MM.1S (cell line): ENCODE data around the gene CTSD.
"Not testable (repeated sequence)": the region's sequence is repeated elsewhere in the genome, so short reads cannot be mapped to it uniquely, and the experiment has no call there.

Experiments used
- DNase-seq: peaks from one replicate; pipeline ENCODE4 v3.0.0-alpha.2; 2015
- H2AFZ ChIP-seq: fragments of 300-600 bp; sonication (generic); 2 replicates; pipeline ENCODE4 v1.6.0; 2016; ENCODE audit warnings: antibody characterized with exemption, low read length
- H3F3A ChIP-seq: fragments of 300-600 bp; sonication (generic); 2 replicates; pipeline ENCODE4 v1.6.1; 2016; ENCODE audit warnings: mild to moderate bottlenecking, antibody characterized with exemption, low read length, moderate library complexity, mixed read lengths; ENCODE audit not compliant: insufficient read depth
- H3K27ac ChIP-seq: fragments of 300-600 bp; sonication (generic); 2 replicates; pipeline ENCODE4 v1.5.1; 2016; ENCODE audit warnings: mild to moderate bottlenecking, low read length
- H3K27me3 ChIP-seq: fragments of 300-600 bp; sonication (generic); replicated peaks from 2 replicates; pipeline ENCODE4 v1.6.0; 2016; ENCODE audit warnings: low read length; ENCODE audit not compliant: insufficient read depth
- H3K36me3 ChIP-seq: fragments of 300-600 bp; sonication (generic); replicated peaks from 2 replicates; pipeline ENCODE4 v1.6.1; 2016; ENCODE audit warnings: mild to moderate bottlenecking, low read length, mixed read lengths; ENCODE audit not compliant: insufficient read depth
- H3K4me1 ChIP-seq: fragments of 300-600 bp; sonication (generic); 2 replicates; pipeline ENCODE4 v1.6.1; 2016; ENCODE audit warnings: low read length, mixed read lengths
- H3K4me2 ChIP-seq: fragments of 300-600 bp; sonication (generic); 2 replicates; pipeline ENCODE4 v1.6.0; 2016; ENCODE audit warnings: low read depth, low read length
- H3K4me3 ChIP-seq: fragments of 300-600 bp; sonication (generic); 2 replicates; pipeline ENCODE4 v1.5.1; 2016; ENCODE audit warnings: low read length, mixed read lengths
- H3K79me2 ChIP-seq: fragments of 300-600 bp; sonication (generic); 2 replicates; pipeline ENCODE4 v1.6.1; 2016; ENCODE audit warnings: mixed run types, low read length, mixed read lengths
- H3K9ac ChIP-seq: fragments of 300-600 bp; sonication (generic); 2 replicates; pipeline ENCODE4 v1.6.1; 2016; ENCODE audit warnings: low read length, mixed read lengths
- H3K9me2 ChIP-seq: fragments of 300-600 bp; sonication (generic); replicated peaks from 2 replicates; pipeline ENCODE4 v1.6.1; 2016; ENCODE audit warnings: mild to moderate bottlenecking, low read length, mixed read lengths; ENCODE audit not compliant: insufficient read depth
- H3K9me3 ChIP-seq: fragments of 300-600 bp; sonication (generic); replicated peaks from 2 replicates; pipeline ENCODE4 v1.6.1; 2016; ENCODE audit warnings: mild to moderate bottlenecking, low read length, mixed read lengths; ENCODE audit not compliant: insufficient read depth
- H4K20me1 ChIP-seq: fragments of 300-600 bp; sonication (generic); 2 replicates; pipeline ENCODE4 v1.6.1; 2016; ENCODE audit warnings: mild to moderate bottlenecking, low read length, moderate library complexity, mixed read lengths; ENCODE audit not compliant: insufficient read depth
- EZH2 ChIP-seq: fragments of 300-600 bp; sonication (generic); optimal IDR thresholded peaks from 2 replicates; pipeline ENCODE3; 2017; ENCODE audit warnings: low read depth, mild to moderate bottlenecking, antibody characterized with exemption, low read length, mixed read lengths
- EZH2phosphoT487 ChIP-seq: fragments of 300-600 bp; sonication (generic); IDR thresholded peaks from 2 replicates; pipeline ENCODE4 v1.6.1; 2018; ENCODE audit warnings: antibody characterized with exemption, low read length
- TF ChIP-seq, protein P1 (sequence below): fragments of 300-600 bp; sonication (generic); IDR thresholded peaks from 2 replicates; pipeline ENCODE4 v1.5.1; 2016; ENCODE audit warnings: antibody characterized with exemption, low read length, mixed read lengths

CTSD gene

DNA sequence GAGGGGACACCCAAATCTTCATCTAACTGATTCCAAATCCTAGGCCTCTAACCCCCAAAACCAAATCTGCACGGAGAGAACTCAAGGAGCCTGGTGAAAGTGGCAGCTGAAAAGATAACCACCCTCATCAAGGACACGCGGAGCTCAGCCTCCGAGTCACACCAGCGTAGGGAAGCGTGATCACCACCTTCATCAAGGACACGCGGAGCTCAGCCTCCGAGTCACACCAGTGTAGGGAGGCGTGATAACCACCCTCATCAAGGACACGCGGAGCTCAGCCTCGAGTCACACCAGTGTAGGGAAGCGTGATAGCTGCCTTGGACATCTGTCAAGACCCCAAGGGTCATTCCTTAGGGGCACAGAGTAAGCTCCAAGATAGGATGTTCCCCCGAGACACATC is 41.8 kb upstream of the CTSD start:
- TF ChIP-seq EZH2, result no peak
- TF ChIP-seq, protein P1, sequence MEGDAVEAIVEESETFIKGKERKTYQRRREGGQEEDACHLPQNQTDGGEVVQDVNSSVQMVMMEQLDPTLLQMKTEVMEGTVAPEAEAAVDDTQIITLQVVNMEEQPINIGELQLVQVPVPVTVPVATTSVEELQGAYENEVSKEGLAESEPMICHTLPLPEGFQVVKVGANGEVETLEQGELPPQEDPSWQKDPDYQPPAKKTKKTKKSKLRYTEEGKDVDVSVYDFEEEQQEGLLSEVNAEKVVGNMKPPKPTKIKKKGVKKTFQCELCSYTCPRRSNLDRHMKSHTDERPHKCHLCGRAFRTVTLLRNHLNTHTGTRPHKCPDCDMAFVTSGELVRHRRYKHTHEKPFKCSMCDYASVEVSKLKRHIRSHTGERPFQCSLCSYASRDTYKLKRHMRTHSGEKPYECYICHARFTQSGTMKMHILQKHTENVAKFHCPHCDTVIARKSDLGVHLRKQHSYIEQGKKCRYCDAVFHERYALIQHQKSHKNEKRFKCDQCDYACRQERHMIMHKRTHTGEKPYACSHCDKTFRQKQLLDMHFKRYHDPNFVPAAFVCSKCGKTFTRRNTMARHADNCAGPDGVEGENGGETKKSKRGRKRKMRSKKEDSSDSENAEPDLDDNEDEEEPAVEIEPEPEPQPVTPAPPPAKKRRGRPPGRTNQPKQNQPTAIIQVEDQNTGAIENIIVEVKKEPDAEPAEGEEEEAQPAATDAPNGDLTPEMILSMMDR, result no peak
- no peak for TF ChIP-seq EZH2phosphoT487
- Histone ChIP-seq H3K36me3 (no peaks in the 10 kb centered on the region), H3K4me3 (no peak overlapping the region), H3K9ac (no peak overlapping the region), H3K4me1 (no peaks in the 10 kb centered on the region), H4K20me1 (no peaks in the 10 kb centered on the region), H3F3A (no peaks in the 10 kb centered on the region), H3K27me3 (peaks cover 96% of the 10 kb centered on the region), H3K79me2 (no peaks in the 10 kb centered on the region), H3K27ac (no peak overlapping the region), H2AFZ (no peak overlapping the region), H3K9me2 (no peaks in the 10 kb centered on the region), H3K9me3 (no peaks in the 10 kb centered on the region), H3K4me2 (no peak overlapping the region)
- no peak for DNase-seq

DNA sequence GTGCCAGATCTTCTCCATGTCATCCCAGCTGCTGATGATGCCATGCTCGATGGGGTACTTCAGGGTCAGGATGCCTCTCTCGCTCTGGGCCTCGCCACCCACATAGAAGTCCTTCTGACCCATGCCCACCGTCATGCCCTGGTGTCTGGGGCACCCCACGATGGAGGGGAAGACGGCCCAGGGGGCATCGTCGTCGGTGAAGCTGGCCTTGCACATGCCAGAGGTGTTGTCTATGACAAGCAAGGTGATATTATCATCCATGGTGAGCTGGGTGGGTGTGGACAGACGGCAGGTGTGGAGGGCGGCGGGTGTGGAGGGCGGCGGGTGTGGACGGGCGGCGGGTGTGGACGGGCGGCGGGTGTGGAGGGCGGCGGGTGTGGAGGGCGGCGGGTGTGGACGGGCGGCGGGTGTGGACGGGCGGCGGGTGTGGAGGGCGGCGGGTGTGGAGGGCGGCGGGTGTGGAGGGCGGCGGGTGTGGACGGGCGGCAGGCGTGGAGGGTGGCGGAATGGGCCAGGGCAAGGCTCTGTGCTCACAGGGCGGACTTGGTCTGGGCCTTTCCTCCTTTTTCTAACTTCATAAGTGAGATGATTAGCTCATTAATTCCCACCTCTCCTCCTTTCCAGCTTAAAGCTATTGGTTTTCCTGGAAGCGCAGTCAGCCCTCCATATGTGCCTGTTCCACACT is 40.2 kb upstream of the CTSD start:
- H3K27ac ChIP-seq, H3K36me3 ChIP-seq, H2AFZ ChIP-seq: not testable (repeated sequence)

DNA sequence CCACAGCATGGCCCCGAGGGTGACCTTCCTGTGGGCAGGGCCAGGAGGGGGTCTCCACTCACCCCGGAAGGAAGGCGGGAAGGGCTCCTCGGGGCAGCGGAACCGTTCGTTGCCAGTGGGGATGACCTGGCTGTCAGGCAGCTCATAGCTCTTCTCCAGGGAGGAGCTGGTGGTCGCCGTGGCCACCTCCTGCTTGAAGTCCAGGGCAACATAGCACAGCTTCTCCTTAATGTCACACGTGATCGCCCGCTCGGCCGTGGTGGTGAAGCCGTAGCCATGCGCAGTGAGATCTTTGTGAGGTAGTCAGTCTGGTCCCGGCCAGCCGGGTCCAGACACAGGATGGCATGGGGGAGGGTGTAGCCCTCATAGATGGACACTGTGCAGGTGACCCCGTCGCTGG is 39.5 kb upstream of the CTSD start:
- no peak for DNase-seq
- H3K4me1 ChIP-seq, result no peaks in the 10 kb centered on the region

More for the DNA sequence above, 40.2 kb upstream of the CTSD start:
- H3K4me3 ChIP-seq, H3K4me2 ChIP-seq, H3K9ac ChIP-seq, H3K79me2 ChIP-seq, H3K9me3 ChIP-seq, H3K9me2 ChIP-seq, H3K4me1 ChIP-seq, DNase-seq, H3F3A ChIP-seq, H4K20me1 ChIP-seq: not testable (repeated sequence)
- H3K27me3 ChIP-seq, result peaks cover 96% of the 10 kb centered on the region

More for the DNA sequence above, 39.5 kb upstream of the CTSD start:
- Histone ChIP-seq H3K27me3 (peaks cover 97% of the 10 kb centered on the region), H3K4me2 (no peak overlapping the region), H3K27ac (no peak overlapping the region), H3K9me2 (no peaks in the 10 kb centered on the region), H3K9me3 (no peaks in the 10 kb centered on the region), H3K79me2 (no peaks in the 10 kb centered on the region), H3K4me3 (no peak overlapping the region), H3K9ac (no peak overlapping the region), H3K36me3 (no peaks in the 10 kb centered on the region), H3F3A (no peaks in the 10 kb centered on the region), H4K20me1 (no peaks in the 10 kb centered on the region), H2AFZ (no peak overlapping the region)
- TF ChIP-seq, protein P1, result no peak
- TF ChIP-seq EZH2phosphoT487, result no peak
- no peak for TF ChIP-seq EZH2
